Retinal pigment epithelial cell (primary cell): ENCODE results near the gene PCDH9.
A peak's percentile ranks its signal among the peaks of the same experiment; 100 is the strongest.

Source experiments
- DNase-seq: peaks from one replicate; pipeline ENCODE4 v3.0.0-alpha.2; 2010; ENCODE audit warnings: low read depth
- H3K4me3 ChIP-seq: 2 replicates; pipeline ENCODE4 v1.5.1; 2011; ENCODE audit warnings: mild to moderate bottlenecking, low read length, control low read depth, moderate library complexity
- TF ChIP-seq, protein P1 (sequence below): conservative IDR thresholded peaks from 2 replicates; pipeline ENCODE4 v1.5.1; 2011; ENCODE audit warnings: low read depth, low read length, control low read depth, inconsistent platforms

PCDH9 gene

DNA sequence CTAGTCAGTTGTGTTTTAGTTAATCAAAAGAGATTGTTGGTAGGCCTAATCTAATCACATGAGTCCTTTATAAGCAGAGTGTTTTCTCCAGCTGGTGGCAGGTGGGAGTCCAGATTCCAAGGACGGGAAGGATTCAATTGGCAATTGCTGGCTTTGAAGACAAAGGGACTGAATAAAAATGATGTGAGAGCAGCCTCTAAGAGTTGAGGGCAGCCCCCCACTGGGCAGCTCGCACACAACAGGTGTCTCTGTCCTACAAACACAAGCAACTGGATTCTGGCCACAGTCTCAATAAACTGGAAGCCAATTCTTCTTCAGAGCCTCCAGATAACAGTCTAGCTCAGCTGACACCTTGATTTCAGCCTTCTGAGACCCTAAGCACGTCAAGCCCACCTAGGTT lies 915.2 kb downstream of the PCDH9 start:
- no peak for DNase-seq
- TF ChIP-seq, protein P1, sequence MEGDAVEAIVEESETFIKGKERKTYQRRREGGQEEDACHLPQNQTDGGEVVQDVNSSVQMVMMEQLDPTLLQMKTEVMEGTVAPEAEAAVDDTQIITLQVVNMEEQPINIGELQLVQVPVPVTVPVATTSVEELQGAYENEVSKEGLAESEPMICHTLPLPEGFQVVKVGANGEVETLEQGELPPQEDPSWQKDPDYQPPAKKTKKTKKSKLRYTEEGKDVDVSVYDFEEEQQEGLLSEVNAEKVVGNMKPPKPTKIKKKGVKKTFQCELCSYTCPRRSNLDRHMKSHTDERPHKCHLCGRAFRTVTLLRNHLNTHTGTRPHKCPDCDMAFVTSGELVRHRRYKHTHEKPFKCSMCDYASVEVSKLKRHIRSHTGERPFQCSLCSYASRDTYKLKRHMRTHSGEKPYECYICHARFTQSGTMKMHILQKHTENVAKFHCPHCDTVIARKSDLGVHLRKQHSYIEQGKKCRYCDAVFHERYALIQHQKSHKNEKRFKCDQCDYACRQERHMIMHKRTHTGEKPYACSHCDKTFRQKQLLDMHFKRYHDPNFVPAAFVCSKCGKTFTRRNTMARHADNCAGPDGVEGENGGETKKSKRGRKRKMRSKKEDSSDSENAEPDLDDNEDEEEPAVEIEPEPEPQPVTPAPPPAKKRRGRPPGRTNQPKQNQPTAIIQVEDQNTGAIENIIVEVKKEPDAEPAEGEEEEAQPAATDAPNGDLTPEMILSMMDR = no peak
- no peak overlapping the region for H3K4me3 ChIP-seq

DNA sequence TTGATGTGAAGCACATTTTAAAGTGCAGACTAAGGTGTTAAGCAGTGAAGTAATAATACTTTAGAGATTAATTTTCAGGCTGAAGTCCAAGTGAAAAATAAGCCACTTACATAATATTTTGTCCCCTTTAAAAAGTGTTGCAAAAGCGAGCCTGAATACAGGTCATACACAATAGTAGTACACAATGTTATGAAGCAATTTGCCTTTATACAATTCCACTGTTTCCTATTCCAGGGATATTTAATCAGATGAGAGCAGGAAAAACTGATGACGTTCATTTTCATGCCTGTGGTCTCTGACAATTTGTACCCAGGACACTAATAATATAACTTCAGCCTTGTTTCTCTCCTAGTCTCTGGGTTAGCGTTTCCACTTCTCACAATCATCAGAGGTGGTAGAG lies 916.7 kb downstream of the PCDH9 start:
- peak; percentile 48 for DNase-seq
- TF ChIP-seq, protein P1 = no peak
- no peak overlapping the region for H3K4me3 ChIP-seq

DNA sequence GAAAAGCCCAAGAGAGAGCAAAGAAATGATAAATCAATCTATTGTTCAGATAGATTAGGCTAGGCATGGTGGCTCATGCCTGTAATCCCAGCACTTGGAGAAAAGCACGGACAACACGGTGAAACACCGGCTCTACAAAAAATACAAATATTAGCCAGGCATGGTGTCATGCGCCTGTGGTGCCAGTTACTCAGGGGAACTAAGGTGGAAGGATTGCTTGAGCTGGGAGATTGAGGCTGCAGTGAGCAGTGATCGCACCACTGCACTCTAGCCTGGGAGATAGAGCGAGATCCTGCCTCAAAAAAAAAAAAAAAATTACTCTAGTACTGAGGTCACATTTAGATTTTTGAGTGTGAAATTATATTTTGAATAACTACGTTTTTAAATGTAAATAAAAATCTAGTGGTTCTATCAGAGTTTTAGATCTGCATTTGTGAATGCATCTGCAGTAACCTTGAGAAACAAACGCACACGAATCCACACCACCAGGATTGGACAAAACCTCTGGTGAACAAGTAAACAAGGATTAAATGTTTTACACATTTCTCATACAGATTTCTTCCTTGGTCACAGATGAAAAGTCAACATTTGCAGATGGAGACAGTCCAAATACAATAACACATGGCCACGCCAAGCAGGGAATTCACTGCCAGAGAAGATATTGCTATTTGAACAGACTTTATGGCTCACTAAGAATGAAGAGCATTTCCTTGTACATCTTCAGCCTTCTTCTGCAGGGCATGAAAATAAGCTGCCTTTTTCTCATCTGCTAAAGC lies 917.6 kb downstream of the PCDH9 start:
- TF ChIP-seq, protein P1 = no peak
- H3K4me3 ChIP-seq = no peak overlapping the region
- peak; percentile 11 for DNase-seq

DNA sequence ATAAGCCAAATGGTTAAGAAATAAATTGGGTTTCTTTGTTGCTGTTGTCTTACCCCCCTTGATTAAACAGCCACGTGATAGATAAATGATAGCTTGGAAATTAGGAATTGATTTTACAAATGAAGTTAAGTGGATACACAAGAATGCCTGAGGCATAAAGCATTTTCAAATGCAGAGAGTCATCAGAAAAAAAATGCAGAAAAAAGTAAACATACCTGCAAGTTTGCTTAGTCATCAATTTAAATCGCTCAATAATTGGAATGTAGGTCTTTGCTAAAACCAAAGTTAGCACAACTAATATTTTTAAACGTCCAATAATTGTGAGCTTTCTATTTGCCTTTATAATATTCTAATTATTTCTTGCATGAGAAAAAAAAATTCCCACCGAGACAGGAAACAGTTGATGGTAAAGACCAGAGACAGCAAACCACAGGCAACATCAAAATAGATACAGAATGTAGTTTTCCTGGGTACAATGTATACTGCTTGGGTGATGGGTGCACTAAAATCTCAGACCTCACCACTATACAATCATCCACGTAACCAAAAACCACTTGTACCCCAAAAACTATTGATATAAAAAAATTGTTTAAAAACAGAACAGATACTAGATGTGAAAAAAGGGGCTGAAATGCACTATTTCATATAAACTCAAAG lies 924.0 kb downstream of the PCDH9 start:
- DNase-seq = no peak
- TF ChIP-seq, protein P1 = no peak
- no peak overlapping the region for H3K4me3 ChIP-seq

DNA sequence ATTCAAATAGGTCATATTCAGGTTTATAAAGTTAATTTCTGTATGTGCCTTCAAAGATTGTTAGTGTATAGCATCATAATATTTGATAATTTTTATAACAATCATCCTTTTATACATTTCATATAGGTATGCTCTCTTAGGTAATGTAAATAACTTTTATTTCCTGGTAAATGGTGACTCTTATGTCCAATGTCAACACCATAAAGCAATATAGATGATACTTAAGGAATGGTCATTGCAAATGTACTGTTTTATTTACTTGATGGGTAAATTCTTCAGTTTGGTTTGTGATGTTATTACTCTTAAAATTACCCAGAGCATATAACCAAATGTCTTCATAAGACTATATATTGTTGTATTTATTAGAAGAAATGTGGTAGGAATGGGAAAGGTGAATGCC lies 928.7 kb downstream of the PCDH9 start:
- DNase-seq = no peak
- H3K4me3 ChIP-seq = no peak overlapping the region
- TF ChIP-seq, protein P1 = no peak

DNA sequence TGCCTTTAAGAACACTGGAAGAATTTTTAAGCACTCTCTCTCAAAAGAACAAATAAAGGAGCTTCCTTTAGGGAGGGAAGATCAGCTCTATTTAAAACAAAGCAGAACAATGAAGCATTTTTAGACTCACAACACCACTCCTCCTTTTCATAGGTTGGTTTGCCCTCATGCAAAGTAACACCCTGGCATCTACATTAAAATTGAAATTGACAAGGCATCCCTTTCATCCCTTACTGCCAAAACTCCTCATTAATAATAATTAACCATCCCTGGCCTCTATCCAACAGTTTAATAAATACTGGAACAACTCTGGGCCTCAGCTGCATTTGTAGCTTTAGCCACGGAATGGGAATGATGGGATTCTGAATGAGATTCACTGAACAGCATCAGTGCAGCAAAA lies 929.1 kb downstream of the PCDH9 start:
- TF ChIP-seq, protein P1 = no peak
- no peak for DNase-seq
- H3K4me3 ChIP-seq = no peak overlapping the region

DNA sequence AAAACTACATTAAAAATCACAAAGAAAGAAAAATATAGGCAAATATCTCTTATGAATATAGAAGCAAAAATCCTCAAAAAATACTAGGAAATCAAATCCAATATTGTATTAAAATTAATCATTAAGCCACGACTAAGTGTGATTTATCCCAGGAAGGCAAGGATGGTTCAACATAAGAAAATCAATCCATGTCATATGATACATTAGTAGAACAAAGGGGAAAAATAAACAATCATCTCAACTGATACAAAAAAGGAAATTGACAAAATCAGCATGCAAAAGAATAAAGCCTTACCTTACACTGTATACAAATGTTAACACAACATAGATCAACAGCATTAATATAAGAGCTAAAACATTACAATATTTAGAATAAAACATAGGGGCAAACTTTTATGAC lies 933.3 kb downstream of the PCDH9 start:
- DNase-seq = no peak
- no peak overlapping the region for H3K4me3 ChIP-seq
- TF ChIP-seq, protein P1 = no peak
